ENCODE results near the gene ICOSLG.

DNA sequence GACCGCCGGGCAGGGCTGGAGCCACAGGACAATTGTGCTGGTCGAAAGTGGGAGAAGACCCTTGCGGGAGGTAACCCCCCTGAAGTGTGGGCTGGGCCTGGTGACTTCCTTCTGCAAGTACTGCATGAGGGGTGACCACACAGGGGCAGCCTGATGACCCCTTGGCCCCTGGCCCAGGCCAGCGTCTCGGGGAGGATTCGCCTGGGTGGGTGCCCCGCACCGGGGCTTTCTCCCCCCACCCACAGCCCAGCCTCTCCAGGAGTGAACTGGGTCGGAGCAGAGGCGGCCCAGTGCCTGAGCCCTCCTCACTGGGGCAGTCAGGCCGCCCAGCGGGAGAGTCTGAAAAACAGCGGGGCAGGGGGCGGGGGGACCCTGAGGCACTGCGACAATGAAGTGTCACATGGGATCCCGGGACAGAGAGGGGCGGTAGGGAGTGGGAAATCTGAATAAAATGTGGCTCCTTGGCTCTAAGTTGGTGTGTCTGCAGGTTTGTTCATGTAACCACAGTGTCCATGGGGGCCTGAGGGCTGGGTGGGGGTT, 22.5 kb upstream of the ICOSLG start:
- TF ChIP-seq, protein P1, sequence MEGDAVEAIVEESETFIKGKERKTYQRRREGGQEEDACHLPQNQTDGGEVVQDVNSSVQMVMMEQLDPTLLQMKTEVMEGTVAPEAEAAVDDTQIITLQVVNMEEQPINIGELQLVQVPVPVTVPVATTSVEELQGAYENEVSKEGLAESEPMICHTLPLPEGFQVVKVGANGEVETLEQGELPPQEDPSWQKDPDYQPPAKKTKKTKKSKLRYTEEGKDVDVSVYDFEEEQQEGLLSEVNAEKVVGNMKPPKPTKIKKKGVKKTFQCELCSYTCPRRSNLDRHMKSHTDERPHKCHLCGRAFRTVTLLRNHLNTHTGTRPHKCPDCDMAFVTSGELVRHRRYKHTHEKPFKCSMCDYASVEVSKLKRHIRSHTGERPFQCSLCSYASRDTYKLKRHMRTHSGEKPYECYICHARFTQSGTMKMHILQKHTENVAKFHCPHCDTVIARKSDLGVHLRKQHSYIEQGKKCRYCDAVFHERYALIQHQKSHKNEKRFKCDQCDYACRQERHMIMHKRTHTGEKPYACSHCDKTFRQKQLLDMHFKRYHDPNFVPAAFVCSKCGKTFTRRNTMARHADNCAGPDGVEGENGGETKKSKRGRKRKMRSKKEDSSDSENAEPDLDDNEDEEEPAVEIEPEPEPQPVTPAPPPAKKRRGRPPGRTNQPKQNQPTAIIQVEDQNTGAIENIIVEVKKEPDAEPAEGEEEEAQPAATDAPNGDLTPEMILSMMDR (IDR thresholded peaks at IDR 0.05), result no peak
- TF ChIP-seq POLR2A (IDR thresholded peaks at IDR 0.05), result no peak

Measured in uterus (tissue), 2 donors.